Lower leg skin (tissue), 3 donors: Measurements from ENCODE around the gene CTTN.

ENCODE experiments used
- CTCF ChIP-seq, 3 donors: fragments of 450-650 bp; IDR thresholded peaks; one replicate each; pipeline ENCODE4 v1.5.1; 2016; ENCODE audit warnings: antibody characterized with exemption in 3 of 3, mild to moderate bottlenecking in 3 of 3, moderate library complexity in 2 of 3
- POLR2A ChIP-seq, 2 donors: fragments of 450-650 bp; IDR thresholded peaks; one replicate each; pipeline ENCODE4 v1.6.1; 2016 to 2017; ENCODE audit warnings: antibody characterized with exemption in 2 of 2, mild to moderate bottlenecking in 1 of 2, moderate library complexity in 1 of 2

- TF ChIP-seq CTCF (IDR thresholded peaks at IDR 0.05): no peak
- TF ChIP-seq POLR2A (IDR thresholded peaks at IDR 0.05): no peak
These were observed 38.1 kb upstream of the CTTN start for GRCh38 chr11:70360211-70360610.
